Gastroesophageal sphincter (tissue), 3 donors: Measurements from ENCODE around the gene FXYD6.

ENCODE experiments used
- CTCF ChIP-seq, 4 experiments: fragments of 200-600 bp in 2 of 4; fragments of 450-650 bp in 2 of 4; sonication (generic) in 1 of 4; IDR thresholded peaks; one replicate each; pipeline ENCODE4 v1.5.1; 2017 to 2019; ENCODE audit warnings: antibody characterized with exemption in 4 of 4, mild to moderate bottlenecking in 2 of 4, moderate library complexity in 2 of 4
- POLR2A ChIP-seq, 2 donors: fragments of 450-650 bp; IDR thresholded peaks; one replicate each; pipeline ENCODE4 v1.6.1; 2017; ENCODE audit warnings: antibody characterized with exemption in 2 of 2, mild to moderate bottlenecking in 2 of 2, moderate library complexity in 1 of 2

- TF ChIP-seq CTCF (IDR thresholded peaks at IDR 0.05) (no peak), POLR2A (IDR thresholded peaks at IDR 0.05) (no peak)
Observed at GRCh38 chr11:117911694-117912093, 35.2 kb upstream of the FXYD6 start.
